SU-DHL-6 (cell line): ENCODE results near the gene SNX2.

Experiments used
- CTCF ChIP-seq: fragments of 200-600 bp; sonication (generic); IDR thresholded peaks from one replicate; pipeline ENCODE4 v1.5.1; 2017; ENCODE audit warnings: antibody characterized with exemption, mild to moderate bottlenecking, low read length, moderate library complexity; ENCODE audit not compliant: insufficient read depth, poor library complexity, severe bottlenecking
- EZH2phosphoT487 ChIP-seq: fragments of 200-600 bp; sonication (generic), shearing (Covaris generic); conservative IDR thresholded peaks from 2 replicates; pipeline ENCODE4 v1.6.1; 2018; ENCODE audit warnings: mild to moderate bottlenecking, antibody characterized with exemption, low read length, moderate library complexity, mixed read lengths

- TF ChIP-seq CTCF (no peak), EZH2phosphoT487 (no peak)
Measured at GRCh38 chr5:122788371-122788770, 13.5 kb downstream of the SNX2 start.
